Pericardium fibroblast (primary cell): ENCODE data around the gene ELOVL7. TPM values are rescaled to one million over a fixed set of nuclear protein-coding genes. Genes with fewer than 3 reads are reported as not detected.

Experiments used
- total RNA-seq: library from RNA; depleted of rRNA; stranded (reverse); fragments of >200 nt; gene quantifications from 2 replicates; pipeline ENCODE4 v1.2.3, GENCODE V29; 2015

The ELOVL7 gene
- total RNA-seq = 0.09 TPM in 1 of 2 replicates, not detected in the other

GRCh38 chr5:60843936-60844905 is at the start of gene ELOVL7:
TSS of gene ELOVL7 (minus strand) at chr5:60844269. CDS start at chr5:60787397, 56,872 bp downstream.

Other genes with a start within 250 kb of the ELOVL7 start
- 0.43 and 2.2 TPM in 2 replicates for gene DEPDC1B, start 144.1 kb downstream of the ELOVL7 start, total RNA-seq
- 11.6 and 14.6 TPM in 2 replicates for gene ERCC8, start 100.8 kb upstream of the ELOVL7 start, total RNA-seq
- gene NDUFAF2, start 100.9 kb upstream of the ELOVL7 start, total RNA-seq = 31.0 and 38.1 TPM in 2 replicates